Superior temporal gyrus (tissue), 1 donor: ENCODE results near the gene NSA2.
"Not testable (repeated sequence)": the region's sequence is repeated elsewhere in the genome, so short reads cannot be mapped to it uniquely, and the experiment has no call there.

Experiments
- DNase-seq: peaks from one replicate; pipeline ENCODE4 v3.0.0-alpha.2; 2016; ENCODE audit errors: extremely low spot score

NSA2 gene

GRCh38 chr5:74766849-74767578 is at the start of gene NSA2, which contains the start of gene GFM2:
NSA2 (plus strand) TSS chr5:74767249; CDS start chr5:74767361, 112 bp downstream.
GFM2 (minus strand) TSS chr5:74767117; CDS start chr5:74763742, 3,375 bp downstream.
- peak; percentile 99 for DNase-seq

GRCh38 chr5:74717596-74717995 is 49.5 kb upstream of the NSA2 start:
- DNase-seq, result no peak

GRCh38 chr5:74722271-74722670 is 44.8 kb upstream of the NSA2 start:
- no peak for DNase-seq

GRCh38 chr5:74725331-74725730 is 41.7 kb upstream of the NSA2 start:
- no peak for DNase-seq

GRCh38 chr5:74736759-74737158 is 30.3 kb upstream of the NSA2 start:
- DNase-seq, result peak; percentile 45

- DNase-seq, result no peak
Observed at GRCh38 chr5:74738406-74738805, 28.6 kb upstream of the NSA2 start.

- not testable (repeated sequence) for DNase-seq
Observed at GRCh38 chr5:74748742-74749141, 18.3 kb upstream of the NSA2 start.

- no peak for DNase-seq
Observed at GRCh38 chr5:74761241-74761640, 5.8 kb upstream of the NSA2 start.

GRCh38 chr5:74762599-74762998 is 4.5 kb upstream of the NSA2 start:
- DNase-seq, result no peak

- DNase-seq, result no peak
Observed at GRCh38 chr5:74763504-74763903, 3.5 kb upstream of the NSA2 start.

GRCh38 chr5:74765201-74765600 is 1.8 kb upstream of the NSA2 start:
- DNase-seq, result no peak

GRCh38 chr5:74765929-74766328 is 1.1 kb upstream of the NSA2 start:
- DNase-seq, result no peak

GRCh38 chr5:74766418-74766848 is 616 bp upstream of the NSA2 start:
- no peak for DNase-seq

- no peak for DNase-seq
Observed at GRCh38 chr5:74767579-74767913, 497 bp downstream of the NSA2 start.

GRCh38 chr5:74772359-74772758 is 5.3 kb downstream of the NSA2 start:
- no peak for DNase-seq

- no peak for DNase-seq
Observed at GRCh38 chr5:74778609-74779008, 11.6 kb downstream of the NSA2 start.

GRCh38 chr5:74786851-74787250 is 19.8 kb downstream of the NSA2 start:
- DNase-seq, result no peak

GRCh38 chr5:74787424-74787823 is 20.4 kb downstream of the NSA2 start:
- DNase-seq, result no peak

- not testable (repeated sequence) for DNase-seq
Observed at GRCh38 chr5:74791669-74792068, 24.6 kb downstream of the NSA2 start.

- peak; percentile 77 for DNase-seq
Observed at GRCh38 chr5:74798977-74799911, 32.2 kb downstream of the NSA2 start.

GRCh38 chr5:74801197-74801596 is 34.1 kb downstream of the NSA2 start:
- no peak for DNase-seq

- no peak for DNase-seq
Observed at GRCh38 chr5:74801941-74802340, 34.9 kb downstream of the NSA2 start.

- DNase-seq, result no peak
Observed at GRCh38 chr5:74810915-74811314, 43.9 kb downstream of the NSA2 start.
